GM12892 (cell line): Measurements from ENCODE around the gene TMEM235.

Source experiments
- POLR2A ChIP-seq: IDR thresholded peaks from 2 replicates; pipeline ENCODE4 v1.6.1; 2011; ENCODE audit warnings: low read depth, low read length, control low read depth
- POLR2AphosphoS5 ChIP-seq: IDR thresholded peaks from 2 replicates; pipeline ENCODE4 v1.6.1; 2011; ENCODE audit warnings: low read depth, low read length, control low read depth

DNA sequence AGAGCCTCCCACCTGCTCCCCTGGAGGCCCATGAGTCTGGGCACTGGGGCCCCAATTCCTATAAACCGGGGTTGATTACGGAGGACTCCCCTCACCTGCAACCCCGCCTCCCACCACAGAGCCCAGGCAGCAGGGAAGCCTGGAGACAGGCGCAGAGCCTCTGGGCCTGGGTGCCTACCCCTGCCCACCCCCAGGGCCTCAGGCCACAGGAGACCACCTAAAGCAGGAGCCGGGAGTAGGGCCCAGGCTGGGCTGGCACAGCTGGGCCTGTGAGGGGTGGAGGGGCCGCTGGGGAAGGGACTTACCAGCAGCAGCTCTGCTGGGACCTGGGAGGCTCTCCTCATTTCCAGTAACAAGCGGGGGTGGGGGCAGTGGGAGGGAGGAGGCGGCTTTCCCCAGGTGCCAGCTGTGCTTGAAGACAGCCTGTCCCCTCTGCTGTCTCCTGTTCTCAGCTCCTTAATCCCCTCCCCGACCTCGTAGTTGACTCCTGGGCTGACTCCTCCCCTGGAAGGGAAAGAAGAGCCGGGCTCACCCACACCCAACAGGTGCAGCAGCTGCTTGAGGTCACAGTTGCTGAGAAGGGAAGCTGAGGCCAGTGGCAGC, 46.8 kb downstream of the TMEM235 start:
- TF ChIP-seq POLR2A (no peak), POLR2AphosphoS5 (no peak)
